Measurements from ENCODE around the gene PRKD1.
"Not testable (repeated sequence)": the region's sequence is repeated elsewhere in the genome, so short reads cannot be mapped to it uniquely, and the experiment has no call there.

Gene PRKD1

GRCh38 chr14:29783556-29783955 lies 144.1 kb downstream of the PRKD1 start:
- in situ Hi-C loops (cut with MboI; ENCODE audit: low sequenced_read_pairs, unreplicated experiment): no loop called here
- no peak for DNase-seq (ENCODE audit: low spot score)
- TF ChIP-seq CTCF (IDR thresholded peaks at IDR 0.05; ENCODE audit: borderline replicate concordance, control extremely low read depth, extremely low read depth, insufficient read depth, missing control alignments): no peak

GRCh38 chr14:29782041-29782440 lies 145.6 kb downstream of the PRKD1 start:
- in situ Hi-C loops (cut with MboI; ENCODE audit: low sequenced_read_pairs, unreplicated experiment): no loop called here
- TF ChIP-seq CTCF (IDR thresholded peaks at IDR 0.05; ENCODE audit: borderline replicate concordance, control extremely low read depth, extremely low read depth, insufficient read depth, missing control alignments): no peak
- DNase-seq (ENCODE audit: low spot score): no peak

GRCh38 chr14:29777142-29777541 lies 150.5 kb downstream of the PRKD1 start:
- in situ Hi-C loops (cut with MboI; ENCODE audit: low sequenced_read_pairs, unreplicated experiment); DNase-seq (ENCODE audit: low spot score): not testable (repeated sequence)

GRCh38 chr14:29773990-29774389 lies 153.7 kb downstream of the PRKD1 start:
- in situ Hi-C loops (cut with MboI; ENCODE audit: low sequenced_read_pairs, unreplicated experiment): no loop called here
- no peak for DNase-seq (ENCODE audit: low spot score)
- no peak for TF ChIP-seq CTCF (IDR thresholded peaks at IDR 0.05; ENCODE audit: borderline replicate concordance, control extremely low read depth, extremely low read depth, insufficient read depth, missing control alignments)

- in situ Hi-C loops (cut with MboI; ENCODE audit: low sequenced_read_pairs, unreplicated experiment): no loop called here
- no peak for TF ChIP-seq CTCF (IDR thresholded peaks at IDR 0.05; ENCODE audit: borderline replicate concordance, control extremely low read depth, extremely low read depth, insufficient read depth, missing control alignments)
- no peak for DNase-seq (ENCODE audit: low spot score)
Observed at GRCh38 chr14:29763342-29763858, 164.2 kb downstream of the PRKD1 start.

GRCh38 chr14:29759521-29760340 lies 167.9 kb downstream of the PRKD1 start:
- DNase-seq (ENCODE audit: low spot score): no peak
- in situ Hi-C loops (cut with MboI; ENCODE audit: low sequenced_read_pairs, unreplicated experiment): no loop called here
- no peak for TF ChIP-seq CTCF (IDR thresholded peaks at IDR 0.05; ENCODE audit: borderline replicate concordance, control extremely low read depth, extremely low read depth, insufficient read depth, missing control alignments)

GRCh38 chr14:29757711-29758233 lies 169.9 kb downstream of the PRKD1 start:
- in situ Hi-C loops (cut with MboI; ENCODE audit: low sequenced_read_pairs, unreplicated experiment): no loop called here
- DNase-seq (ENCODE audit: low spot score): no peak
- TF ChIP-seq CTCF (IDR thresholded peaks at IDR 0.05; ENCODE audit: borderline replicate concordance, control extremely low read depth, extremely low read depth, insufficient read depth, missing control alignments): no peak

Data from GM13976 (cell line).